Astrocyte (in vitro differentiated cells and primary cell): Measurements from ENCODE around the gene OTUD3.

Experiments used
- EZH2 ChIP-seq: IDR thresholded peaks from 2 replicates; pipeline ENCODE4 v1.6.1; 2012; ENCODE audit warnings: mild to moderate bottlenecking, low read length, inconsistent platforms; ENCODE audit not compliant: insufficient read depth
- TF ChIP-seq, protein P1 (sequence below): IDR thresholded peaks from 2 replicates; pipeline ENCODE4 v1.5.1; 2011; ENCODE audit warnings: low read depth, mild to moderate bottlenecking, inconsistent platforms, low read length, moderate library complexity; ENCODE audit not compliant: insufficient read depth

DNA sequence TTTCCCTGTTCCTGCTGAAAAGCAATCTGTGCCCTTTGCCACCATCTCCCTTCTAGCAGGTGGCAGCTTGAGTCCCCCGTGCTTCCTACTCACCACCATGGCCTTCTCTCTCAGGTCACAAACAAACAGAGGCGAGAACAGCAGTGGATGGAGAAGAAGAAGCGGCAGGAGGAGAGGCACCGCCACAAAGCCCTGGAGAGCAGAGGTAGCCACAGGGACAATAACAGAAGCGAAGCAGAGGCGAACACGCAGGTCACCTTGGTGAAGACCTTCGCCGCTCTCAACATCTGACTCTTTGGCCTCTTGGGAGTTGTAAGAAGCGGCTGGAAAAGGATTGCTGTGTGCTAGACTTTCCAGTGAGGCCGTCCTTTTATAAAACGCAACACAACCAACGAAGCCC is 25.3 kb downstream of the OTUD3 start:
- no peak for TF ChIP-seq EZH2
- TF ChIP-seq, protein P1, sequence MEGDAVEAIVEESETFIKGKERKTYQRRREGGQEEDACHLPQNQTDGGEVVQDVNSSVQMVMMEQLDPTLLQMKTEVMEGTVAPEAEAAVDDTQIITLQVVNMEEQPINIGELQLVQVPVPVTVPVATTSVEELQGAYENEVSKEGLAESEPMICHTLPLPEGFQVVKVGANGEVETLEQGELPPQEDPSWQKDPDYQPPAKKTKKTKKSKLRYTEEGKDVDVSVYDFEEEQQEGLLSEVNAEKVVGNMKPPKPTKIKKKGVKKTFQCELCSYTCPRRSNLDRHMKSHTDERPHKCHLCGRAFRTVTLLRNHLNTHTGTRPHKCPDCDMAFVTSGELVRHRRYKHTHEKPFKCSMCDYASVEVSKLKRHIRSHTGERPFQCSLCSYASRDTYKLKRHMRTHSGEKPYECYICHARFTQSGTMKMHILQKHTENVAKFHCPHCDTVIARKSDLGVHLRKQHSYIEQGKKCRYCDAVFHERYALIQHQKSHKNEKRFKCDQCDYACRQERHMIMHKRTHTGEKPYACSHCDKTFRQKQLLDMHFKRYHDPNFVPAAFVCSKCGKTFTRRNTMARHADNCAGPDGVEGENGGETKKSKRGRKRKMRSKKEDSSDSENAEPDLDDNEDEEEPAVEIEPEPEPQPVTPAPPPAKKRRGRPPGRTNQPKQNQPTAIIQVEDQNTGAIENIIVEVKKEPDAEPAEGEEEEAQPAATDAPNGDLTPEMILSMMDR = no peak
